ENCODE measurements around the gene CORO6.
"Not testable (repeated sequence)": the region's sequence is repeated elsewhere in the genome, so short reads cannot be mapped to it uniquely, and the experiment has no call there.

CORO6 gene

GRCh38 chr17:29661213-29661612 is 38.5 kb upstream of the CORO6 start:
- H3K4me1 ChIP-seq (ENCODE audit: insufficient read depth, insufficient read length) = no peaks in the 10 kb centered on the region
- no peak overlapping the region for H3K4me3 ChIP-seq (ENCODE audit: insufficient read length, low read depth)
- DNase-seq (ENCODE audit: low read depth, low spot score) = no peak
- no peaks in the 10 kb centered on the region for H3K9me3 ChIP-seq (ENCODE audit: insufficient read depth, low read length)
- no peak overlapping the region for H3K9ac ChIP-seq (ENCODE audit: insufficient read length, low read depth)
- no peaks in the 10 kb centered on the region for H3K36me3 ChIP-seq (ENCODE audit: insufficient read depth, insufficient read length, low read length)
- TF ChIP-seq ZNF274 (IDR thresholded peaks at IDR 0.05; ENCODE audit: low read depth, low read length) = no peak
- no peak for TF ChIP-seq SUZ12 (IDR thresholded peaks at IDR 0.05; ENCODE audit: extremely low read depth, insufficient read depth, insufficient read length)
- no peak for TF ChIP-seq YY1 (IDR thresholded peaks at IDR 0.05; ENCODE audit: insufficient read depth, insufficient read length)
- H3K27me3 ChIP-seq (ENCODE audit: insufficient read depth, insufficient read length) = no peaks in the 10 kb centered on the region

GRCh38 chr17:29659155-29659554 is 36.4 kb upstream of the CORO6 start:
- no peak for DNase-seq (ENCODE audit: low read depth, low spot score)

GRCh38 chr17:29655323-29655722 is 32.6 kb upstream of the CORO6 start:
- no peak for TF ChIP-seq ZNF274 (IDR thresholded peaks at IDR 0.05; ENCODE audit: low read depth, low read length)
- no peak for TF ChIP-seq SUZ12 (IDR thresholded peaks at IDR 0.05; ENCODE audit: extremely low read depth, insufficient read depth, insufficient read length)
- TF ChIP-seq YY1 (IDR thresholded peaks at IDR 0.05; ENCODE audit: insufficient read depth, insufficient read length) = no peak
- Histone ChIP-seq H3K9me3 (ENCODE audit: insufficient read depth, low read length) (no peaks in the 10 kb centered on the region), H3K4me3 (ENCODE audit: insufficient read length, low read depth) (no peak overlapping the region), H3K4me1 (ENCODE audit: insufficient read depth, insufficient read length) (no peaks in the 10 kb centered on the region), H3K9ac (ENCODE audit: insufficient read length, low read depth) (no peak overlapping the region), H3K36me3 (ENCODE audit: insufficient read depth, insufficient read length, low read length) (peaks cover 3% of the 10 kb centered on the region), H3K27me3 (ENCODE audit: insufficient read depth, insufficient read length) (no peaks in the 10 kb centered on the region)
- DNase-seq (ENCODE audit: low read depth, low spot score) = no peak

More at GRCh38 chr17:29659155-29659554, 36.4 kb upstream of the CORO6 start:
- H3K4me1 ChIP-seq (ENCODE audit: insufficient read depth, insufficient read length) = no peaks in the 10 kb centered on the region
- no peaks in the 10 kb centered on the region for H3K36me3 ChIP-seq (ENCODE audit: insufficient read depth, insufficient read length, low read length)
- no peak for TF ChIP-seq ZNF274 (IDR thresholded peaks at IDR 0.05; ENCODE audit: low read depth, low read length)
- no peak overlapping the region for H3K4me3 ChIP-seq (ENCODE audit: insufficient read length, low read depth)
- H3K9me3 ChIP-seq (ENCODE audit: insufficient read depth, low read length) = no peaks in the 10 kb centered on the region
- H3K9ac ChIP-seq (ENCODE audit: insufficient read length, low read depth) = no peak overlapping the region
- no peaks in the 10 kb centered on the region for H3K27me3 ChIP-seq (ENCODE audit: insufficient read depth, insufficient read length)

GRCh38 chr17:29653995-29654714 is 31.4 kb upstream of the CORO6 start:
- H3K36me3 ChIP-seq (ENCODE audit: insufficient read depth, insufficient read length, low read length) = peaks cover 5% of the 10 kb centered on the region
- H3K9ac ChIP-seq (ENCODE audit: insufficient read length, low read depth) = no peak overlapping the region
- no peak for DNase-seq (ENCODE audit: low read depth, low spot score)
- TF ChIP-seq SUZ12 (IDR thresholded peaks at IDR 0.05; ENCODE audit: extremely low read depth, insufficient read depth, insufficient read length) (no peak), ZNF274 (IDR thresholded peaks at IDR 0.05; ENCODE audit: low read depth, low read length) (no peak)
- H3K27me3 ChIP-seq (ENCODE audit: insufficient read depth, insufficient read length) = no peaks in the 10 kb centered on the region
- H3K9me3 ChIP-seq (ENCODE audit: insufficient read depth, low read length) = no peaks in the 10 kb centered on the region
- no peaks in the 10 kb centered on the region for H3K4me1 ChIP-seq (ENCODE audit: insufficient read depth, insufficient read length)
- no peak overlapping the region for H3K4me3 ChIP-seq (ENCODE audit: insufficient read length, low read depth)

GRCh38 chr17:29652976-29653375 is 30.3 kb upstream of the CORO6 start:
- no peaks in the 10 kb centered on the region for H3K4me1 ChIP-seq (ENCODE audit: insufficient read depth, insufficient read length)
- H3K9me3 ChIP-seq (ENCODE audit: insufficient read depth, low read length) = no peaks in the 10 kb centered on the region
- no peak for DNase-seq (ENCODE audit: low read depth, low spot score)
- no peak overlapping the region for H3K4me3 ChIP-seq (ENCODE audit: insufficient read length, low read depth)
- H3K27me3 ChIP-seq (ENCODE audit: insufficient read depth, insufficient read length) = no peaks in the 10 kb centered on the region
- no peak for TF ChIP-seq ZNF274 (IDR thresholded peaks at IDR 0.05; ENCODE audit: low read depth, low read length)
- no peak for TF ChIP-seq YY1 (IDR thresholded peaks at IDR 0.05; ENCODE audit: insufficient read depth, insufficient read length)
- no peak for TF ChIP-seq SUZ12 (IDR thresholded peaks at IDR 0.05; ENCODE audit: extremely low read depth, insufficient read depth, insufficient read length)
- no peak overlapping the region for H3K9ac ChIP-seq (ENCODE audit: insufficient read length, low read depth)
- peaks cover 7% of the 10 kb centered on the region for H3K36me3 ChIP-seq (ENCODE audit: insufficient read depth, insufficient read length, low read length)

GRCh38 chr17:29651913-29652312 is 29.2 kb upstream of the CORO6 start:
- H3K36me3 ChIP-seq (ENCODE audit: insufficient read depth, insufficient read length, low read length); DNase-seq (ENCODE audit: low read depth, low spot score); H3K4me3 ChIP-seq (ENCODE audit: insufficient read length, low read depth); H3K9me3 ChIP-seq (ENCODE audit: insufficient read depth, low read length); H3K4me1 ChIP-seq (ENCODE audit: insufficient read depth, insufficient read length); H3K27me3 ChIP-seq (ENCODE audit: insufficient read depth, insufficient read length); H3K9ac ChIP-seq (ENCODE audit: insufficient read length, low read depth): not testable (repeated sequence)

- Histone ChIP-seq H3K9ac (ENCODE audit: insufficient read length, low read depth) (no peak overlapping the region), H3K36me3 (ENCODE audit: insufficient read depth, insufficient read length, low read length) (peaks cover 8% of the 10 kb centered on the region), H3K9me3 (ENCODE audit: insufficient read depth, low read length) (no peaks in the 10 kb centered on the region), H3K4me3 (ENCODE audit: insufficient read length, low read depth) (no peak overlapping the region), H3K4me1 (ENCODE audit: insufficient read depth, insufficient read length) (no peaks in the 10 kb centered on the region), H3K27me3 (ENCODE audit: insufficient read depth, insufficient read length) (no peaks in the 10 kb centered on the region)
- TF ChIP-seq YY1 (IDR thresholded peaks at IDR 0.05; ENCODE audit: insufficient read depth, insufficient read length) (no peak), ZNF274 (IDR thresholded peaks at IDR 0.05; ENCODE audit: low read depth, low read length) (no peak), SUZ12 (IDR thresholded peaks at IDR 0.05; ENCODE audit: extremely low read depth, insufficient read depth, insufficient read length) (no peak)
- DNase-seq (ENCODE audit: low read depth, low spot score) = no peak
Observed at GRCh38 chr17:29650396-29650795, 27.7 kb upstream of the CORO6 start.

- Histone ChIP-seq H3K36me3 (ENCODE audit: insufficient read depth, insufficient read length, low read length) (peaks cover 8% of the 10 kb centered on the region), H3K4me1 (ENCODE audit: insufficient read depth, insufficient read length) (no peaks in the 10 kb centered on the region), H3K9ac (ENCODE audit: insufficient read length, low read depth) (no peak overlapping the region), H3K27me3 (ENCODE audit: insufficient read depth, insufficient read length) (no peaks in the 10 kb centered on the region), H3K9me3 (ENCODE audit: insufficient read depth, low read length) (no peaks in the 10 kb centered on the region), H3K4me3 (ENCODE audit: insufficient read length, low read depth) (no peak overlapping the region)
- no peak for DNase-seq (ENCODE audit: low read depth, low spot score)
- TF ChIP-seq SUZ12 (IDR thresholded peaks at IDR 0.05; ENCODE audit: extremely low read depth, insufficient read depth, insufficient read length) = no peak
- no peak for TF ChIP-seq YY1 (IDR thresholded peaks at IDR 0.05; ENCODE audit: insufficient read depth, insufficient read length)
- TF ChIP-seq ZNF274 (IDR thresholded peaks at IDR 0.05; ENCODE audit: low read depth, low read length) = no peak
Observed at GRCh38 chr17:29649359-29649758, 26.6 kb upstream of the CORO6 start.

All from NT2/D1 (cell line).